Testis (tissue), 3 donors: ENCODE measurements around the gene GPANK1. TPM values are rescaled to one million over a fixed set of nuclear protein-coding genes. Genes with fewer than 3 reads are reported as not detected.

Source experiments
- DNase-seq: peaks from one replicate; pipeline ENCODE4 v3.0.0-alpha.2; 2019
- H3K27ac ChIP-seq, 2 donors: fragments of 200-600 bp; sonication (generic); one replicate each; pipeline ENCODE4 v1.5.1; 2019
- H3K27me3 ChIP-seq: fragments of 200-600 bp; sonication (generic); one replicate; pipeline ENCODE4 v1.5.1; 2019
- H3K36me3 ChIP-seq: fragments of 200-600 bp; sonication (generic); one replicate; pipeline ENCODE4 v1.5.1; 2017; ENCODE audit warnings: low read depth; ENCODE audit errors: missing control alignments
- H3K4me1 ChIP-seq: fragments of 200-600 bp; sonication (generic); one replicate; pipeline ENCODE4 v1.5.1; 2019
- H3K4me3 ChIP-seq, 2 donors: fragments of 200-600 bp; sonication (generic); one replicate each; pipeline ENCODE4 v1.5.1; 2017 to 2019
- H3K9me3 ChIP-seq: fragments of 200-600 bp; sonication (generic); one replicate; pipeline ENCODE4 v1.5.1; 2017
- POLR2A ChIP-seq: fragments of 450-650 bp; IDR thresholded peaks from one replicate; pipeline ENCODE4 v1.6.1; 2017; ENCODE audit warnings: antibody characterized with exemption, mild to moderate bottlenecking, moderate library complexity
- WGBS, 2 donors: methylation state at CpG; one replicate each; pipeline ENCODE4 v1.1.5; 2018; 5-methylcytosine and 5-hydroxymethylcytosine counted together
- intact Hi-C: fragments of 100-400 bp; cut with DNase I; formaldehyde crosslinking; loops from one replicate; pipeline ENCODE4 v1.15.1; 2023; ENCODE audit warnings: low total_unique reads
- polyA plus RNA-seq: library from polyadenylated mRNA; stranded (reverse); fragments of 350-450 nt; fragmentation: Illumina TruSeq; extraction: RNeasy Lipid Tissue Mini Kit (QIAGEN cat#74804); gene quantifications from one replicate; pipeline ENCODE4 v1.2.3, GENCODE V29; 2014; ENCODE audit warnings: low read depth, low replicate concordance; ENCODE audit not compliant: insufficient read depth
- total RNA-seq, 2 donors: library from RNA; depleted of rRNA; stranded (reverse); fragments of >200 nt; gene quantifications; one replicate each; pipeline ENCODE4 v1.2.3, GENCODE V29; 2016
- TF ChIP-seq, protein P1 (sequence below), 3 experiments: fragments of 450-650 bp in 2 of 3; fragments of 200-600 bp in 1 of 3; sonication (generic) in 1 of 3; IDR thresholded peaks; one replicate each; pipeline ENCODE4 v1.5.1; 2016 to 2019; ENCODE audit warnings: antibody characterized with exemption in 3 of 3, mild to moderate bottlenecking in 2 of 3, moderate library complexity in 1 of 3

Gene GPANK1
- total and polyA plus RNA-seq, 3 donors from 2014 or later: 34.5 to 81.3 (median 46.1) TPM

DNA sequence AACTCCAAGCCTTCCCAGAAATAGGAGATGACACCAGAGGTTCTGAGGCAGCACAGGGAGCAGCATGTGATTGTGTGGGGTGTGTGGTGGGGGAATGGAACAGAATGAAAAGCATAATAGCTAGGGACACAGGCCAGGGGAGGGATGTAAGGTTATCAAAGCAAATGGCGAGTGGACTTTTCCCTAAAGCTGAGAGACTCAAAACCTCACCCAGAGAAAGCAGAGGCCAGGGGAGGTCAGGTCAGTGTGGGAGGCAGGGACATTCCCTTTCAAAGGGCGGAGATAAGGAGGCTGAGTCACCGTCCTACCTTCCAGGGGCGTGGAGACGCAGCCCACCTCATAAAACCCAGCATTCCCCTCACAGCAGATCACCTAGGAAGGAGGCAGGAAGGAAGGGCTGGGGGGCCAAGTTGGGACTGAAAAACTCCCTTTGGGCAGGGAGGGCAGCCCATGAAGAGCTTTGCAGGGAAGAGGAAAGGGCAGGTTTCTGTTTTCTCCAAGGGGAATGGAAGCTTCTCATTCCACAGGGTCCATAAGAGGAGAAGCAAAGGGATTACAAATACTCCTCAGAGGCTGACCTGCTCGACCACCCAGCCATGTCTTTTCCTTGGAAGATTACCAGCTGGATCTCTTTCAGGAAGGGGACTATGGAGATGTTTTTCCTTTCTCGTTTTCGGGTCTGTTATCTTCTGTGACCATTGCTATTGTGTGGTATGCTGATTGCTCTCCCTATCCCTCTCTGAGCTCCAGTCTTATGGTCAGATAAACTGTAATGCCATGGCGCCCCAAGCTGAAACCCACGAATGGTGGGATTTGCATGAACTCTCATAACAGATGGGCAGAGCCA is 25.7 kb upstream of the GPANK1 start:
- no peak overlapping the region for H3K27ac ChIP-seq
- H3K27me3 ChIP-seq: no peaks in the 10 kb centered on the region
- no peak for DNase-seq
- intact Hi-C loops: no loop called here
- 52 to 65% methylated on average over 10 of the region's 10 CpGs for WGBS, 2 donors
- H3K4me1 ChIP-seq: peaks cover 4% of the 10 kb centered on the region
- TF ChIP-seq, protein P1, sequence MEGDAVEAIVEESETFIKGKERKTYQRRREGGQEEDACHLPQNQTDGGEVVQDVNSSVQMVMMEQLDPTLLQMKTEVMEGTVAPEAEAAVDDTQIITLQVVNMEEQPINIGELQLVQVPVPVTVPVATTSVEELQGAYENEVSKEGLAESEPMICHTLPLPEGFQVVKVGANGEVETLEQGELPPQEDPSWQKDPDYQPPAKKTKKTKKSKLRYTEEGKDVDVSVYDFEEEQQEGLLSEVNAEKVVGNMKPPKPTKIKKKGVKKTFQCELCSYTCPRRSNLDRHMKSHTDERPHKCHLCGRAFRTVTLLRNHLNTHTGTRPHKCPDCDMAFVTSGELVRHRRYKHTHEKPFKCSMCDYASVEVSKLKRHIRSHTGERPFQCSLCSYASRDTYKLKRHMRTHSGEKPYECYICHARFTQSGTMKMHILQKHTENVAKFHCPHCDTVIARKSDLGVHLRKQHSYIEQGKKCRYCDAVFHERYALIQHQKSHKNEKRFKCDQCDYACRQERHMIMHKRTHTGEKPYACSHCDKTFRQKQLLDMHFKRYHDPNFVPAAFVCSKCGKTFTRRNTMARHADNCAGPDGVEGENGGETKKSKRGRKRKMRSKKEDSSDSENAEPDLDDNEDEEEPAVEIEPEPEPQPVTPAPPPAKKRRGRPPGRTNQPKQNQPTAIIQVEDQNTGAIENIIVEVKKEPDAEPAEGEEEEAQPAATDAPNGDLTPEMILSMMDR (IDR thresholded peaks at IDR 0.05): no peak
- no peak for TF ChIP-seq POLR2A
- no peaks in the 10 kb centered on the region for H3K9me3 ChIP-seq
- no peaks in the 10 kb centered on the region for H3K36me3 ChIP-seq
- no peak overlapping the region for H3K4me3 ChIP-seq

DNA sequence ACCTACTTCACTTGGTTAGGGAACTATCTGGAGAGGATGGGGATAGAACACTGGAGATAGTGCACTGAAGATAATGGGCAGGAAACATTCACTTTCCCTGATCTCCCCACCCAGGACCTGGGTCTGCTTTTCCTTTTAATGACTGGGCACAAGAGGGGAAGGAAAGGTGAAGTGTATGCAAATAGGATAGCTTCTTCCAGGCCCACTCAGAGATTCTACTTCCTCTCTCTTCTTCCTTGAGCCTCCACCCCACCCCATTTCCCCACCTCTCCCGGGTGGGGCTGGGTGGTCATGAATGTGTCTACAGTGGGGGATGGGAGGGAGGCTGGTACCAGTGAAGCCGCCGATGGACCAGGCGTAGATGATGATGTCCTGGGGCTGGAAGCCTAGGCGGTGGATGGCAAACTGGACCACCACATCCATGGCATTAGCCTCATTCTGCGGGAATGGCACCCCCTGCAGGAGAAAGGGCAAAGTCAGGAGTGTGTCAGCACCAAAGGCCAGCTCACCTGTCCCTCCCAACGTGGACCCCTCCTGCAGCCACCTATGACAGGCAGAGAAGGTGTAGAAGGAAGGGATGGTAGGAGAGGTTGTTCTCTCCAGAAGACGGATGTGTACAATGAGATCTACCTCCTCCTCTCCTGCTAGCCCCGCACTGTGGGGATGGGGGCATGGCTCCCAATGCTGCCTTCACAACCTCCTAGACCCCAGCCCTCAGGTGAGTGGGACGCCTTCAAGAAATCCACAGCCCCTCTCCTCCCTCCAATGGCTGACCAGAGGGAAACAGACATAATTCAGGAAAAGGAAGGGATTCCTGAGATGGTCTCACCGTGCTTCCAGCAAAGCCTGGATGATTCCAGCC is 24.7 kb upstream of the GPANK1 start:
- TF ChIP-seq, protein P1 (IDR thresholded peaks at IDR 0.05): peak in 1 of 3 experiments; percentile 23
- TF ChIP-seq POLR2A: no peak
- H3K27me3 ChIP-seq: no peaks in the 10 kb centered on the region
- no peak overlapping the region for H3K4me3 ChIP-seq
- H3K36me3 ChIP-seq: no peaks in the 10 kb centered on the region
- intact Hi-C loops: no loop called here
- WGBS, 2 donors: 79 to 84% methylated on average over 8 to 11 of the region's 11 CpGs
- DNase-seq: no peak
- no peaks in the 10 kb centered on the region for H3K9me3 ChIP-seq
- no peak overlapping the region for H3K27ac ChIP-seq
- H3K4me1 ChIP-seq: peaks cover 4% of the 10 kb centered on the region

GRCh38 chr6:31687860-31688693 is 23.3 kb upstream of the GPANK1 start:
- H3K9me3 ChIP-seq: no peaks in the 10 kb centered on the region
- H3K27me3 ChIP-seq: no peaks in the 10 kb centered on the region
- H3K4me1 ChIP-seq: peaks cover 4% of the 10 kb centered on the region
- 81 to 95% methylated on average over 10 to 14 of the region's 14 CpGs for WGBS, 2 donors
- no peak overlapping the region for H3K4me3 ChIP-seq
- intact Hi-C loops: no loop called here
- no peak overlapping the region for H3K27ac ChIP-seq
- TF ChIP-seq, protein P1 (IDR thresholded peaks at IDR 0.05): no peak
- no peak for TF ChIP-seq POLR2A
- DNase-seq: no peak
- H3K36me3 ChIP-seq: no peaks in the 10 kb centered on the region

DNA sequence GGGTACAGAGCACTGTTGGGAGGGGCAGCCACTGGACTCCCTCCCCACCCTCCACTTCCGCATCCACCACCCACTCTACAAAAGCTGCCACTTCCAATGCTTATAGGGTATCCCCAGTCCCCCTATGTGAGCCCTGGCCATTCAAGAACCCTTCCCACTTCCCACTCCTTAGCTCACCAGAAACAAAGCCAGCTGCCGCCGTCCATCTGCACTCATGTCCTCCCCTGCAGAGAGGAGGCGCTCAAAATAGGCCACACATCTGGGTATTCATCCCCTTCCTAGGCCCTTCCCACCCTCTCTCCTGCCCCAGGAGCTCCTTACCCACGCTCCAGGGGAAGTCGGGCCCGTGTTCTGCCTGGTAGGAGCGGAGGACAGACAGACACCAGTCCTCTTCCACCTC is 22.5 kb upstream of the GPANK1 start:
- H3K9me3 ChIP-seq: no peaks in the 10 kb centered on the region
- TF ChIP-seq, protein P1 (IDR thresholded peaks at IDR 0.05): no peak
- TF ChIP-seq POLR2A: no peak
- no peak overlapping the region for H3K4me3 ChIP-seq
- H3K36me3 ChIP-seq: no peaks in the 10 kb centered on the region
- H3K4me1 ChIP-seq: peaks cover 4% of the 10 kb centered on the region
- H3K27ac ChIP-seq: no peak overlapping the region
- WGBS, 2 donors: 81 to 91% methylated on average over 4 to 8 of the region's 8 CpGs
- DNase-seq: no peak
- H3K27me3 ChIP-seq: no peaks in the 10 kb centered on the region
- intact Hi-C loops: no loop called here
